Chondrocyte (in vitro differentiated cells): ENCODE data around the gene RCAN2. TPM values are rescaled to one million over a fixed set of nuclear protein-coding genes. Genes with fewer than 3 reads are reported as not detected.
A peak's percentile ranks its signal among the peaks of the same experiment; 100 is the strongest.

ENCODE experiments used
- DNase-seq: peaks from one replicate; pipeline ENCODE4 v3.0.0; 2021; ENCODE audit warnings: mixed read lengths, low spot score
- H3K27ac Mint-ChIP-seq: one replicate; pipeline ENCODE4 v1.8.0; 2021; ENCODE audit warnings: mild to moderate bottlenecking, moderate library complexity, mixed read lengths; ENCODE audit not compliant: unreplicated experiment
- H3K27me3 Mint-ChIP-seq: 2 replicates; pipeline ENCODE4 v1.8.0; 2021; ENCODE audit warnings: low read depth, mixed read lengths
- H3K36me3 Mint-ChIP-seq: 2 replicates; pipeline ENCODE4 v1.8.0; 2021; ENCODE audit warnings: low read depth, mixed read lengths
- H3K4me1 Mint-ChIP-seq: 2 replicates; pipeline ENCODE4 v1.8.0; 2021; ENCODE audit warnings: low read depth, mild to moderate bottlenecking, mixed read lengths
- H3K4me3 Mint-ChIP-seq: one replicate; pipeline ENCODE4 v1.8.0; 2021; ENCODE audit warnings: mild to moderate bottlenecking, moderate library complexity, mixed read lengths; ENCODE audit not compliant: unreplicated experiment
- H3K9me3 Mint-ChIP-seq: 2 replicates; pipeline ENCODE4 v1.8.0; 2021; ENCODE audit warnings: low read depth, mixed read lengths
- total RNA-seq: library from RNA; stranded (reverse); gene quantifications from 3 replicates; pipeline ENCODE4 v1.2.1, GENCODE V29; 2021
- TF ChIP-seq, protein P1 (sequence below): fragments of 200-600 bp; sonication (generic); IDR thresholded peaks from 2 replicates; pipeline ENCODE4 v1.5.0; 2021; ENCODE audit warnings: antibody characterized with exemption, mild to moderate bottlenecking, moderate library complexity

Gene RCAN2
- total RNA-seq, 1 donor from 2014 or later, result 23.8 TPM

DNA sequence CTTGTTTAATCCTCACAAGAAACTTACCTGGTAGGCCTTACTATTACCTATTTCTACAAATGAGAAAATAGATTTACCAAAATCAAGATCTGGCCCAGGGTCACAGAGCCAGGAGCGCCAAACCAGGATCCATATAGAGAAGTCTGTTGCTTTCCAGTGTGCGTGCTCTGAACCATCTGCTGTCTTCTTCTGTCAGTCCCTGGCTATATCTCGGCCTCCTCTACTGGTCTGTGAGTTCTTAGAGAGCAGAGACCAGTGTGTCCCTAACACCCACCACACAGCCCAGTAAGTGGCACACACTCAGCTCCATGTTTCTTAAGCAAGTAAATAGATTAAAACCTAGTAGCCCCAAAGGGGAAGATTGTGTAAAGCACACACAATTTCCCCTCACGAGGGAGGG is 301.5 kb downstream of the RCAN2 start:
- peaks cover 2% of the 10 kb centered on the region for H3K9me3 Mint-ChIP-seq
- DNase-seq, result no peak
- no peak overlapping the region for H3K27ac Mint-ChIP-seq

DNA sequence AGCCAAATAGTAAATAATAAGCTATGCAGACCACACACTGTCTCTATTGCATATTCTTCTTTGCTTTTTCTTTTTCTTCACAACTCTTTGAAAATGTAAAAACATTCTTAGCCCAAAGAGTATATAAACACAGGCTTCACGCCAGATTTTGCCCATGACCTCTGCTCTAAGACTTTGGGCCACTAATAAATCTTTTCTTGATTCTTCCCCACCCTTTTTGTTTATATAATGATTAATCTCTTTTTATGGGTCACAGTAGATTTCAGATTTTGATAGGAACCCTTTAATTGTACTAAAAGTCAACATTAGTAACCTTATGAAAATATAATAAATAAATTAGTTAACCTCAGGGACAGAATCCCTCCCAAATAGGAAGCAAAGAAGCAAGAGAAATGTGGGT is 304.7 kb downstream of the RCAN2 start:
- no peaks in the 10 kb centered on the region for H3K9me3 Mint-ChIP-seq
- no peak for DNase-seq
- H3K4me3 Mint-ChIP-seq, result no peak overlapping the region
- H3K27me3 Mint-ChIP-seq, result peaks cover 11% of the 10 kb centered on the region
- H3K4me1 Mint-ChIP-seq, result peaks cover 20% of the 10 kb centered on the region
- no peaks in the 10 kb centered on the region for H3K36me3 Mint-ChIP-seq
- no peak overlapping the region for H3K27ac Mint-ChIP-seq
- TF ChIP-seq, protein P1, sequence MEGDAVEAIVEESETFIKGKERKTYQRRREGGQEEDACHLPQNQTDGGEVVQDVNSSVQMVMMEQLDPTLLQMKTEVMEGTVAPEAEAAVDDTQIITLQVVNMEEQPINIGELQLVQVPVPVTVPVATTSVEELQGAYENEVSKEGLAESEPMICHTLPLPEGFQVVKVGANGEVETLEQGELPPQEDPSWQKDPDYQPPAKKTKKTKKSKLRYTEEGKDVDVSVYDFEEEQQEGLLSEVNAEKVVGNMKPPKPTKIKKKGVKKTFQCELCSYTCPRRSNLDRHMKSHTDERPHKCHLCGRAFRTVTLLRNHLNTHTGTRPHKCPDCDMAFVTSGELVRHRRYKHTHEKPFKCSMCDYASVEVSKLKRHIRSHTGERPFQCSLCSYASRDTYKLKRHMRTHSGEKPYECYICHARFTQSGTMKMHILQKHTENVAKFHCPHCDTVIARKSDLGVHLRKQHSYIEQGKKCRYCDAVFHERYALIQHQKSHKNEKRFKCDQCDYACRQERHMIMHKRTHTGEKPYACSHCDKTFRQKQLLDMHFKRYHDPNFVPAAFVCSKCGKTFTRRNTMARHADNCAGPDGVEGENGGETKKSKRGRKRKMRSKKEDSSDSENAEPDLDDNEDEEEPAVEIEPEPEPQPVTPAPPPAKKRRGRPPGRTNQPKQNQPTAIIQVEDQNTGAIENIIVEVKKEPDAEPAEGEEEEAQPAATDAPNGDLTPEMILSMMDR, result no peak

More for the DNA sequence above, 301.5 kb downstream of the RCAN2 start:
- Mint-ChIP-seq H3K36me3 (no peaks in the 10 kb centered on the region), H3K27me3 (peaks cover 12% of the 10 kb centered on the region), H3K4me3 (no peak overlapping the region), H3K4me1 (peaks cover 16% of the 10 kb centered on the region)
- TF ChIP-seq, protein P1, result no peak

GRCh38 chr6:46184114-46184513 is 307.1 kb downstream of the RCAN2 start:
- TF ChIP-seq, protein P1, result peak; percentile 62
- H3K9me3 Mint-ChIP-seq, result no peaks in the 10 kb centered on the region
- no peak for DNase-seq
- no peaks in the 10 kb centered on the region for H3K36me3 Mint-ChIP-seq
- no peak overlapping the region for H3K27ac Mint-ChIP-seq
- H3K27me3 Mint-ChIP-seq, result peaks cover 19% of the 10 kb centered on the region
- H3K4me3 Mint-ChIP-seq, result no peak overlapping the region
- peaks cover 20% of the 10 kb centered on the region for H3K4me1 Mint-ChIP-seq

- no peak for DNase-seq
- Mint-ChIP-seq H3K9me3 (no peaks in the 10 kb centered on the region), H3K27ac (no peak overlapping the region), H3K27me3 (peaks cover 49% of the 10 kb centered on the region), H3K4me1 (no peaks in the 10 kb centered on the region), H3K4me3 (no peak overlapping the region), H3K36me3 (no peaks in the 10 kb centered on the region)
- TF ChIP-seq, protein P1, result no peak
Measured at GRCh38 chr6:46175976-46176375, 315.3 kb downstream of the RCAN2 start.

GRCh38 chr6:46175446-46175845 is 315.8 kb downstream of the RCAN2 start:
- Mint-ChIP-seq H3K9me3 (no peaks in the 10 kb centered on the region), H3K4me1 (peaks cover 3% of the 10 kb centered on the region), H3K27ac (no peak overlapping the region), H3K27me3 (peaks cover 49% of the 10 kb centered on the region), H3K4me3 (no peak overlapping the region), H3K36me3 (no peaks in the 10 kb centered on the region)
- TF ChIP-seq, protein P1, result no peak
- no peak for DNase-seq
